ENCODE data around the gene WDCP.
"Not testable (repeated sequence)": the region's sequence is repeated elsewhere in the genome, so short reads cannot be mapped to it uniquely, and the experiment has no call there.

Gene WDCP

GRCh38 chr2:24021122-24021998 is 25.8 kb downstream of the WDCP start:
- FAIRE-seq = no peak

GRCh38 chr2:24020244-24020643 is 26.9 kb downstream of the WDCP start:
- no peak for FAIRE-seq

GRCh38 chr2:24019729-24020128 is 27.5 kb downstream of the WDCP start:
- FAIRE-seq = no peak

GRCh38 chr2:24018241-24018640 is 28.9 kb downstream of the WDCP start:
- FAIRE-seq = no peak

- no peak for FAIRE-seq
Measured at GRCh38 chr2:24017711-24018110, 29.5 kb downstream of the WDCP start.

- no peak for FAIRE-seq
Measured at GRCh38 chr2:24016853-24017703, 30.1 kb downstream of the WDCP start.

- FAIRE-seq = no peak
Measured at GRCh38 chr2:24016376-24016761, 30.8 kb downstream of the WDCP start.

GRCh38 chr2:24015562-24016375 is 31.4 kb downstream of the WDCP start:
- no peak for FAIRE-seq

- not testable (repeated sequence) for FAIRE-seq
Measured at GRCh38 chr2:24014902-24015301, 32.3 kb downstream of the WDCP start.

GRCh38 chr2:24012521-24013188 is 34.5 kb downstream of the WDCP start:
- no peak for FAIRE-seq

- FAIRE-seq = no peak
Measured at GRCh38 chr2:24011250-24012104, 35.7 kb downstream of the WDCP start.

- FAIRE-seq = no peak
Measured at GRCh38 chr2:24010477-24011249, 36.5 kb downstream of the WDCP start.

- FAIRE-seq = no peak
Measured at GRCh38 chr2:24009680-24010476, 37.3 kb downstream of the WDCP start, which contains the start of gene MFSD2B. MFSD2B (plus strand) TSS chr2:24010085; CDS start chr2:24010097, 12 bp downstream.

GRCh38 chr2:24009367-24009679 is 37.9 kb downstream of the WDCP start:
- FAIRE-seq = no peak

GRCh38 chr2:24008672-24009366 is 38.4 kb downstream of the WDCP start:
- FAIRE-seq = no peak

- FAIRE-seq = no peak
Measured at GRCh38 chr2:24007693-24008092, 39.5 kb downstream of the WDCP start.

- no peak for FAIRE-seq
Measured at GRCh38 chr2:23994567-23994966, 52.6 kb downstream of the WDCP start.

GRCh38 chr2:23993736-23994269 is 53.4 kb downstream of the WDCP start:
- no peak for FAIRE-seq

GRCh38 chr2:23992931-23993330 is 54.3 kb downstream of the WDCP start:
- no peak for FAIRE-seq

Data from islet of Langerhans (tissue), 1 donor.